NOMO-1 treated with DMSO at 0.1 percent for 48 hours (cell line): ENCODE data around the gene COL4A2.
"Not testable (repeated sequence)": the region's sequence is repeated elsewhere in the genome, so short reads cannot be mapped to it uniquely, and the experiment has no call there.

Experiments used
- DNase-seq: peaks from one replicate; lab custom pipeline; 2025; ENCODE audit not compliant: unreplicated experiment; lab: John Stamatoyannopoulos, UW

COL4A2 gene

DNA sequence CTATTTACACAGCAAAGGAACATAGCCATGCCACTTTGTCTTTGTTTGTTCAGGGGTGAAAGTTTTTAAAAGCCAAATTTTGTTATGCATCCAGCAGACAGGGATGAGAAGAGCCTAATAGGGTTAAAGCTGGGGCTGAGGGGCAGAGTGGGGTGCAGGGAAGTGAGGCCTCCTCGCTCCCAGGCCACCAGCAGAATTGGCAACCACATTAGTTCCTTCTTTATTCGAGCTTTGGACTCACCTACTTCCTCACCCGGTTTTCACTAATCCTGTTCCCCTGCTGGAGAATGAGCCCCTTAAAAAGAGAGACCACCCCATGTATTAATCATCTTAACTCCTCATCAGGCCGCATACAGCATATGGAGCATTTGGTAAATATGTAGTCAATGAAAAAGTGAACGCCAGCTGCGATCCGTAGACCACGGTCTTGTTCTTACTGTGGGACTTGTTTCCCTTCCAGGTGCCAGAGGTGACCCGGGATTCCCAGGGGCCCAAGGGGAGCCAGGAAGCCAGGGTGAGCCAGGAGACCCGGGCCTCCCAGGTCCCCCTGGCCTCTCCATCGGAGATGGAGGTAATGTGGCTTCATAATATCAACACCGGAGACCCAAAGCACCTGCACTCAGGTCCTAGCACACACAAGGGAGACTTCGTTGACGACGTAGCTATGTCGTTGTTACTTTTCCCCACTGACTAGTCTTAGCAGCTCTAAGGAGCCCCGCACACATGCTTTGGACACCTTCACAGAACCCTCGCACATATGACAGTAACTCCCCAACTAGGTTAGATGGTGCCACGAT, 142.3 kb downstream of the COL4A2 start:
- peak; percentile 25 for DNase-seq

DNA sequence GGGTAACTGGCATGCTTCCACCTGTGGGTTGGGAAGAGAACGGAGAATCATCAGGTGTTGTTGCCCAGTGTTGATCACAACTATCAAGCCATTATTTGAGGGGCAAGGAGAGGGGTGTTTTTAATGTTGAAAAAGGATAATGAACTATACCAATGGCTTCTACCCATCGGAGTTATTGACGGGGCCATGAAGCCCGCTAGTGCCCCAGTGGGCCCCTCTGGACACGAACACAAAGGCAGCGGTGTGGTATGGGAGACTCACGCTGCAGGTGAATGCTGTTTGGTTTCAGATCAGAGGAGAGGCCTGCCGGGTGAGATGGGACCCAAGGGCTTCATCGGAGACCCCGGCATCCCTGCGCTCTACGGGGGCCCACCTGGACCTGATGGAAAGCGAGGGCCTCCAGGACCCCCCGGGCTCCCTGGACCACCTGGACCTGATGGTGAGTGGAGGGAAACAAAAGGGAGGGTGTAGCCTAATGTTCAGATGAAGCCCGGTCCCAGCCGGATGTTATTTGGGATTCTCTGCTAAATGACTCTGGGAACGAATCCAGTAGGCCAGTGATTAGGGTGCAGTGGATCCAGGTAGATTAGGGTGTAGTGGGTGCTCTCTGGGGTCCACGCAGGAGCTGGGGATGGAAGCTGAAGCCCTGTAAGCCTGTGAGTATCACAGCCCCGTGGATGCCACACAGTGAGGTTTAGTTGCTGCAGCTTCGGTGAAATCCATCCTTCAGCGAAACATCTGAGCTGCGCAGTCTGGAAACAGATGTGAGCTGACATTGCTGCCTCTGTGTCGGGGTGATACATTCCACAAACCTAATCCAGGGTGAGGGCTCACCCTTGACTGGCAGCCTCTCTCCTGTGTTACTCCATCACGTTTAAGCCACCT, 143.2 kb downstream of the COL4A2 start:
- DNase-seq, result no peak

DNA sequence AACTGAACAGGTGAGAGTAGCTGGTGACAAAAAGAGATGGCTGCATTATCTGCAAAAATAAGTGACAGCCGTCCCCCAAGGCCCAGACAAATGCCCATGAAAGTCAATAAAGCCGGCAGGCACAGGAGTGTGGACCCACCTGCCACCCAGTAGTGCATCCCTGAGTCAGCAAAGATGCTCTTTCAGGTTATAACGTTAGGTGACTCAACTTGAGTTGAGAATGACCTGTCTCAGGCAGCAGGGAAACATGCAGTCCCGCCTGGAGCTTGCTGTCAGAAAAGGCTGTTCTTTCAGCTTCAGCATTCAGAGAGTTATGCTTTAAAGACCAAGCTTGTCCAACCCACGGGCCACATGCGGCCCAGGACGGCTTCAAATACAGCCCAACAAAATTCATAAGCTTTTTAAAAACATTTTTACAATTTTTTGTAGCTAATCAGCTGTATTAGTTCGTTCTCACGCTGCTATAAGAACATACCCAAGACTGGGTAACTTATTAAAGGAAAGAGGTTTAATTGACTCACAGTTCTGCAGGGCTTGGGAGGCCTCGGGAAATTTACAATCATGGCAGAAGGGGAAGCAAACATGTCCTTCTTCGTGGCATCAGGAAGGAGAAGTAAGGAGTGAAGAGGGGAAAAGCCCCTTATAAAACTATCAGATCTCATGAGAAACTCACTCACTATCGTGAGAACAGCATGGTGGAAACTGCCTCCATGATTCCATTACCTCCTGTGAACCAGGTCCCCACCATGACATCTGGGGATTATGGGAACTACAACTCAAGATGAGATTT, 144.1 kb downstream of the COL4A2 start:
- no peak for DNase-seq

DNA sequence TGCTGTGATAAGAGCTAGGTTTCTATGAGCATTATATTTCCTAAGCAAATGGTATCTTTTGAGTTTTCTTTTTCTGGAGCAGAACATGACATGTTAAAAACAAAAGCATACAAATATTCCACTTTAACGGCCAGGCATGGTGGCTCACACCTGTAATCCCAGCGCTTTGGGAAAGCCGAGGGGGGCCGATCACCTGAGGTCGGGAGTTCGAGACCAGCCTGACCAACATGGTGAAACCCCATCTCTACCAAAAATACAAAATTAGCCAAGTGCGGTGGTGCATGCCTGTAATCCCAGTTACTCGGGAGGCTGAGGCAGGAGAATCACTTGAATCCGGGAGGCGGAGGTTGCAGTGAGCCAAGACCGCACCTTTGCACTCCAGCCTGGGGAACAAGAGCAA, 146.0 kb downstream of the COL4A2 start:
- not testable (repeated sequence) for DNase-seq

DNA sequence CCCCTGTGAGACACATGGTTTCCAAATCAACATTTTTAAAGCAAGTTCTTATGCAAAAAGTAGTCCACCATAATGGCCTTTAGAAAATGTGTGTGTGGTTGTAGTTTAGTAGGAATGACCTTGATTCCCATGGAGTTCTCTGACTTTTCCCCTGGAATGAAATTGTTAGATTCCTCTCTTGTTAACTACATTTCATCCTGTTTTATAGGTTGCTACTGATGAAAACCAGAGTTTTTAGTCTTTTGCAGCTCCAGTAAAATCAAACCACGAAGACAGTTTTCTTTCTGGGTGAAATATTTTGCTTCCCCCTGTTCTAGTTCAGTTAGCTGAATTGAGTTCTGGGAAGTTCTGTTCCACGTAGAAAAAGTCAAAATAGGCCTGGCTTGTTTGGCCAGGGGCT, 146.7 kb downstream of the COL4A2 start:
- no peak for DNase-seq

DNA sequence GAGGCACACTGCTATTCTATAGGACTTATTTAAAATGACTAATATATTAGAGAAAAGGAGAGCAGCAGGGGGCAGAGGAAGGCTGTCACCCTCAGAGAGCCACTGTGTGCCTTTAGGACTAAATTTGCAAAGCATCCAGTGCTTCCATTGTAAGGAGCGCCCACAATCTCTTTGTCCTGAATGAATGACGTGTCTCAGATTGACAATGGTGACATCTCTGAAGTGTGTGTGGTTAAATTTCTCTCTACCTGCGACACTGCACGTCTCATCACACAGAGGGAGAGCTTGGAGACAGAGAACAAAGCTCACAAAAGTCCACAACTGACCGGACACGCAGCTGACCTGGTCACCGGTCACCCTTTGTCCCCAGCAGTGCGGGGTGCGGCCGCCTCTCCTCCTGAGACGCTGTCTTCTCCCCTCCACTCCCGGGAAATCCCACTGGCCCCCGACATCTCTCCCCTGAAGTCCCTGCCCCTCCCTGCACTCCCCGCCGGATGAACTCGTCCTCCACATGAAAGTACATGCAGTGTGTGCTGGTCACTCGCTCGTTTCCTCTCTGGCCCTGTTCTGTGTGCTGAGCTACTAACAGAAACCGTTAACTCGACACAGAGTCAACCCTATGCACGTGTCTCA, 147.3 kb downstream of the COL4A2 start:
- no peak for DNase-seq

DNA sequence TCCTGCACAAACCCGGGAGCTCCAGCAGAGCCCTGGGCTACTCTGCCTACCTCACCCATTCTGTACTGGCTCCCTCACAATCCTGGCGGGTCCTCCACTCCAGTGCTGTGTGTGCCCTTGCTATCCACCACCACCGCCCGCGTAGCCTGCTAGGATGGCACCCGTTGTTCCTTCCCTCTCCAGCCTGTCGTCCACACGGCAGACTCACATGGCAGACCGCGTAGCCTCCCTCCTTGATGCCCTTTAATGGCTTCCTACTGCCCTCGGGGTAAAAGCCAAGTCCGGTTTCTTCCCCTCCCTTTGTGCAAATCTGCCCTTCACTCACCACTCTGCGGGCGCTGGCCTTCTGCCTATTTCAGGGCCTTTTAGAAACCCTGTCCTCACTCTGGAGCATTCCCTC, 147.9 kb downstream of the COL4A2 start:
- no peak for DNase-seq

DNA sequence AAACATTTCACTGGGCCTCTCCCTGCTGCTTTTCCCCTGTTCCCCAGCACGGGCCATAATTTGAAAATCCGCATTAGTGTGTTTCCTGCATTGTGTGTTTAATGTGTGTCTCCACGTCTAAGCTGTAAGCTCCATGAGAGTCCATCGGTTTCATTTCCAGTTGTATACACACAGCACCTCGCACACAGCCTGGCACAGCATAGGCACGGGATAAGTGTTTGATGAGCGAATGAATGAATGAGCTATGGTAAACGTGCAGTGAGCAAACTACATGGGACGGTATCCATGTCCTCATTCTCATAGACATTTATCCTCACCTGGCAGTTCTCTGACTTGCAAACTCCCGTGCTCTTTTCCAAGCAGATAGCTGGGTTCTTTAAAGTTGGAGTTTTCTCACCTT, 148.4 kb downstream of the COL4A2 start:
- no peak for DNase-seq

DNA sequence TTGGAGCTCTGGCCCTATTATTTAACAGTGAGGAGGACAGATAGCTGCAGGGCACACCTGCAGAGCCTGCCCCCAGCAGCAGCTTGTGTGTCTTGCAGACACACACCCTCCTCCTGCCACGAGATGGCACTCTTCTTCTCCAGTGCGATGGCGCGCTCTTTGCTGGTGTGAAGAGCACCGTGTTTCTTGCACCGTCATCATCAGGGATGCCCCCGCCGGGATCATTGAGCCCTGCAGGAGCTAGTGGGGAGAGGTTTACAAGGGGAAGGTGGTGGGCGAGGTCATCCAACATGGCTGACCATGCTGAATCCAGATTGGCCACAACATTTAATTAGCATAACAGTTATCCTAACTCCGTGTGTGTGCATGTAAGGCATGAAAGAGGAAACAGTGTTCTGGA, 148.9 kb downstream of the COL4A2 start:
- peak; percentile 73 for DNase-seq

DNA sequence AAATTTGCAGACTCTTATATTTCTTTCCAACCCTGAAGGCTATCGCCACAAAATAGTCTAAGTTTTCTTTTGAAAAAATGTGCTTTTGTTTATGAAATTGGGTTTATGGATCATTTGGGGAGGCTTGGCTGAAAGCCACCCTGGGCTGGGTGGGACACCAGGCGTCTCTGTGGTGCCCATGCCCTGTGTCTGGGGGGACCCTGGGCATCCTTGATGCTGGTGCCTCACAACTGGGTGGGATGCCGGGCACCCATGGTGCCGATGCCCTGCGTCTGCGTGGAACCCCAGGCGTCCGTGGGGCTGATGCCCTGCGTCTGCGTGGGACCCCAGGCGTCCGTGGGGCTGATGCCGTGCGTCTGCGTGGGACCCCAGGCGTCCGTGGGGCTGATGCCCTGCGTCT, 149.5 kb downstream of the COL4A2 start:
- no peak for DNase-seq

DNA sequence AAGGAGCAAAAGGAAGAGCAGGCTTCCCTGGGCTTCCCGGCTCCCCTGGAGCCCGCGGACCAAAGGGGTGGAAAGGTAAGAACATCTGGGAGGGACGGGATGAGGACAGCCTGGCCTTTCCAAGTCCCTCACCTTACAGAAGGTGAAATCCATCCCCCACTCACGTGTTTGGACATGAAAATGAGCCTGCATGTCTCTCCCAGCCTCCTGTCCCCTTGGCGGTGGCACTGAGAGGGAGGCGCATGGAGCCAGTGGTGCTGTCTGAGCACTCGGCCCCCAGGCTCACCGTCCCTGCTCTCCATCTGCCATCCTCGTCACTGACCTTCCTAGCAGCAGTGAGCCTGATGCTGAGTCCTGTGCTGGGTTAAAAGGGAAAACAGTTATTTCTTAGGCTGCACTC, 150.3 kb downstream of the COL4A2 start:
- no peak for DNase-seq

DNA sequence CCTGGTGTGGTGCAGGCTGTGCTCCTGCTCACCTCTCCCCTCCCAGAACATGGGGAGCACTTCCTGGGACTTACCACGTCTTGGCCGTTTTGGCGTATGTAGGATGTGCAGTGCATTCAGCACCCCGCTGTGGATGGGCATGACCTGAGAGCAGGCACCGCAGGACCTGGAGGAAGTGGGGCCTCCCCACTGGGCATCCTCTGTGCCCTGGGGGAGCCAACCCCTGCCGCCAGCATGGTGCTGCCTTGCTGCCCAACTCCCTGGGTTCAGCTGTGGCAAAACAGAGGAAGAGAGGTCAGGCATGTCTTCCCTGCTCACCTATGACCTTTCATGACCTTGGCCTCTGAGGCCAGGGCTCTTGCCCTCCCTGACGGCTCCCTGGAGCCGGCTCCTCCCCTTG, 150.9 kb downstream of the COL4A2 start:
- no peak for DNase-seq

DNA sequence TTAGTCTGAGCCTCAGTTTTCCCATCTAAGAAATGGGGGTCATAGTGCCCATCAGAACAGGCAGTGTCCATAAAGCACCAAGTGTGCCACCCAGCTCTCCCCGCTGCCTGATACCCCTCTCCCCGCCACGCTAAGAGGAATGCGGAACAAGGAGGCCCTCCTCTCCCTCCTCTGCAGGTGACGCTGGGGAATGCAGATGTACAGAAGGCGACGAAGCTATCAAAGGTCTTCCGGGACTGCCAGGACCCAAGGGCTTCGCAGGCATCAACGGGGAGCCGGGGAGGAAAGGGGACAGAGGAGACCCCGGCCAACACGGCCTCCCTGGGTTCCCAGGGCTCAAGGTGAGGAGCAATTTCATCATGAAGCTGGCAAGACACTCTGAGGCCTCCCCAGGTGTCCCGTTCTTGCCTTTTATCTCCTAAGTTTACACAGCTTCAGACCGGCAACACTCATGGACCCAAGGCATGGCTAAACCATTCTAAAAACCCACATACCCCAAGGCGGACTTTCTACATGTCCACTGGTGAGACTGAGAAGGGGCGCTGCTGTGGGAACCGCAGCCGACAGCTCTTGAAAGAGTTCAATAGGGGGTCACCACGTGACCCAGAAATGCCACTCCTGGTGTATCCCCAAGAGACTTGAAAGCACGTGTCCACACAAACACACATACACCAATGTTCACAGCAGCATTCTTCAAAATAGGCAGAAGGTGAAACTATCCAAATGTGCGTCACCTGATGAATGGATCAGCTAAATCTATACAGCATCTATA, 151.7 kb downstream of the COL4A2 start:
- DNase-seq, result no peak

DNA sequence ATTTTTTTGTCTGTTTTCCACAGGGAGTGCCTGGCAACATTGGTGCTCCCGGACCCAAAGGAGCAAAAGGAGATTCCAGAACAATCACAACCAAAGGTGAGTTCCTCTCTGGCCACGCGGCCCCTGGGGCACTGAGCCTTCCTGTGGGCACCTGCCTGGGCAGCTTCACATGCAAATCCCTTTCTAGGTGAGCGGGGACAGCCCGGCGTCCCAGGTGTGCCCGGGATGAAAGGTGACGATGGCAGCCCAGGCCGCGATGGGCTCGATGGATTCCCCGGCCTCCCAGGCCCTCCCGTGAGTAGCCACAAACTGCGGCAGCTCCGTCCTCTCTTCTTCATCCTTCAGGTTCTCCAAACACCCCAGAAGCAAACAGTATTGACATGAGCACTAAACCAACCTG, 155.0 kb downstream of the COL4A2 start:
- DNase-seq, result no peak

DNA sequence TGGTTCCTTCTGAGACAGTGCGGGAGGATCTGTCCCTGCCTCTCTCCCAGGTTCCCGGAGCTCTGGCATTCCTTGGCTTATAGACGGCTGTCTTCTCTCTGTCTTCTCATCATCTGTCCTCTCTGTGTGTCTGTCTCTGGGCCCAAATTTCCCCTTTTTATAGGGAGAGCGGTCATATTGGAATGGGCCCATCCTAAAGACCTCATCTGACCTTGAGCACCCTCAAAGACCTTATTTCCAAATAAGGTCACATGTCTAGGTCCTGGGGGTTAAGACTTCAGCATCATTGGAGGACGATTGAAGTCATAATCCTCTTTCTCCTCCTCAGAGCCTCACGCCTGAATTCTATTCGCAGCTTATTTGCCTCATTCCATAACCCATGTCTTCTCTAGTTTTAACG, 156.1 kb downstream of the COL4A2 start:
- no peak for DNase-seq

DNA sequence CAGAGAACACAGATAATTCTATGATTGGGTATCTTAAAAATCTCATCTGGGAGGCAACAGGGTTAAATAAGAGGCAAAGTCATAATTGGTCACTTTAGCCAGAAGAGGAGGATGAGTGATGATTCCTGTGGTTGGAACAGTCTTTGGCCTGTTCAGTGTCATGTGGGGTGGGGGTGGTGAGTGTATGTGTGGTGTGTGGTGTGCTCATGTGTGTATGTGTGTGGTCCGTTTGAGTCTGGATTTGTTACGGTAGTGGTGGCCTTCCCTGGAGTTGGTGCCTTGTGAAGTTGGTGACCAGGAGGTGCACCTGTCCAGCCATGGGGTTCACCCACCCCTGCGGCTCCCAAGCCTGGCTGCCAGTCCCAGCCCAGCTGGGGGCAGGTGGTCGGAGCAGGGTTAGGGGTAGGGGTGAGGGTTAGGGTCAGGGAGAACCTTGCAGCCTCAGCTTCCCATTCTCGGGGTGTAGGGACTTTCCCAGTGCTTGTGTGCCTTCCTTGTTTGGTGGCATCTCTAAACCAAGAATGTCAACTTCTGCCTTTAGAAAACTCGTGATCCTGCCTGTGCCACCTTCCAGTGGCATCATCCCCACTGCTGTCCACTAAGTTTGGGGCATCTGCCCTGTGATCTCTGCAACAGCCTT, 156.9 kb downstream of the COL4A2 start:
- no peak for DNase-seq

DNA sequence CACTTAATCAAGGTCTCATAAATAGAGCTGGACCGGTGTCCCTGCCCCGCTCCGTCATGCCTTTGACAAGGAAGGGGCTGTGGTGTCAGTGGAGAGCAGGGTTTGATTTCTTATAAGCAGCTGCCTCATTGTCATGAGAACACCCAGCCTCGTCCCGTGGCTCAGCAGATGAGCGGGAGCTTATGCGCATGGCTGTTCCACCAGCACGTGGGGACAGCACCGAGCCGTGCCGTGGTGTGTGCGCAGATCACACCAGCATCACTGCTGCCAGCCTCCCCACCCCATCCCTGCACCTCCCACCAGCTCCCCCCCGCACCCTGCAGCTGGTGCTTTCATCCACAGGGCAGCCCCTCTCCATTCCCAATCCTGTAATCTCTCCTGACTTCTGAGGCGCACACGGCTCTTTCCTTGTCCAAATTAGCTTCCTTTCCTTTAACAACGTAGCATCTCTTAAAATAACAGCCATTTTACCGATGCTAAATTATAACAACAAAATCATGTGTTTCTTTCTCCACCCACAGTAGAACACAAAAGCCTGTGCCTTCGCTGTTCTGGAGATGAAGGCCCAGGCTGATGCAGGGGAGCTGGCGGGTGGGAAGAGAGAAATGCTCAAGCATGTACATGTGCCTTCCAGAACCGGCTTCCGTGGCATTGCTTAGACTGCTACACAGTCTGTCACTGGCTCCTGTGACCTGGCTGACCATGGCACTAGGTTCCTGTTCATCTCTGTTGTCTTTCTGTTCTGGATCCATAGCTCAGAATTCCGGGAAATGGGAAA, 157.7 kb downstream of the COL4A2 start:
- no peak for DNase-seq

DNA sequence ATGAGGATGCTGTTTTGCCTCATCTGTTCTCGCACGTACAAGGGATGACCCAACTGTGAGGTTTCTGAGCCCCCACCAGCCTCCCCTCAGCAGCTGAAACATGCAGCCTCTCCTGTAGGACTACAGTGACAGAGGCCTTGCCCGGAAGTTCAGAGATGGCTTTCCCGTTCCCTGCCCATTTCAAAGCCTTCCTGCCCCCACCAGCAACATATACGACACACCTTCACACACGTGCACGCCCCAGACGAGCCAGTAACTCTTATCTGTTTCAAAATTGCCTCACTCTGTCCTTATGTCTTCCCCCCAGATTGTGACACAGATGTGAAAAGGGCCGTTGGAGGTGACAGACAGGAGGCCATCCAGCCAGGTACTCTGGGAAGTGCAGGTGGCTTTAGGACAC, 158.6 kb downstream of the COL4A2 start:
- no peak for DNase-seq

DNA sequence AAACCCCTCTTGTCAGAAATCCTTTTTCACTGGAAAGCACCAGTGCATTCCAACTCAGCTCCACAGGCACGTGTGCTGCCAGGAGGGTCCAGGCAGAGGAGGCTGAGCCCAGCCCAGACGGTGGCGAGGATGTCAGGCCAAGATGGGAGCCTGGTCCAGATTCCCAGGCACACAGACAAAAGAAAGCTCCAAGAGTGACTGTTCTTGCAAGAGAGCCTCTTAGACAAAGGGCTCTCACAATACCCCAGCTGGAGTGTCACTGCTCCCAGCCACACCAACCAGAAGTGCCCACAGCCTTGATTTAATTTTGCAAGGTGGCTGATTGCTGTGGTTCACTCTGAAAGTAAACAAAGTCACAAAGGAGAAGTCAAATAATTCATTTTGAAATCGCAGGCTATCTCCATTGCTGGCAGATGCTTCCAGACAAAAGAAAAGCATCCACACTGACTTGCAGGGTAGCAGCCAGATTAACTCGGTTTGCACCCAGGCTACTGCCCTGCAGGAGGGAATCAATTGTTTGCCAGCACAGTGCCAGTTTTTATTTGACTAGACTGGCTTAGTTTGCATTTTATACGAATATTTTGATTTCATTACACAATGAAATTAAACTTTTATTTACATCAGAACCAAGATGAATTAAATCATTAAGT, 159.3 kb downstream of the COL4A2 start:
- no peak for DNase-seq
